LoVo (cell line): ENCODE results near the gene PNMA6A.
"Not testable (repeated sequence)": the region's sequence is repeated elsewhere in the genome, so short reads cannot be mapped to it uniquely, and the experiment has no call there.

Source experiments
- DNase-seq: peaks from one replicate; pipeline ENCODE4 v3.0.0-alpha.2; 2016; ENCODE audit warnings: low spot score

Gene PNMA6A

DNA sequence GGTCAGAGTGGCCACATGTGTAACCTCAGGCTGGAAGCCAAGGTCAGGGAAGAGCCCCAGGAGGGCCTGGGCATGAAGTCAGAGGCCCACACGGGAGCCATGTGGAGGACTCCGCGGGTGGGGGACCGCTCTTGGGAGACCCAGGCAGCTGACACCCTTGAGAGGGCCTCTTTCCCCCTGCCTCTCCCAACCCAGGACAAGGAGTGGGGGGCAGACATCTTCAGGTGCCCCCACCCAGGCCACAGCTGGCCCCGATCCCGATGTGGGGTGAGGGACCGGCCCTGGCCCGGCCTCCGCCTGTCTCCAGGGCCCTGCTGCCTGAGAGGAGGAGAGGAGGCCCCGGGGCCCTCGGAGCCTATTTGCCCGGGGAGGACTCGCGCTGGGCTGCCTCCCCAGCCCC, 3.1 kb downstream of the PNMA6A start:
- no peak for DNase-seq

- DNase-seq = not testable (repeated sequence)
These were observed 5.3 kb downstream of the PNMA6A start for GRCh38 chrX:153077437-153078135.

- not testable (repeated sequence) for DNase-seq
These were observed 11.1 kb downstream of the PNMA6A start for GRCh38 chrX:153083238-153083923.

DNA sequence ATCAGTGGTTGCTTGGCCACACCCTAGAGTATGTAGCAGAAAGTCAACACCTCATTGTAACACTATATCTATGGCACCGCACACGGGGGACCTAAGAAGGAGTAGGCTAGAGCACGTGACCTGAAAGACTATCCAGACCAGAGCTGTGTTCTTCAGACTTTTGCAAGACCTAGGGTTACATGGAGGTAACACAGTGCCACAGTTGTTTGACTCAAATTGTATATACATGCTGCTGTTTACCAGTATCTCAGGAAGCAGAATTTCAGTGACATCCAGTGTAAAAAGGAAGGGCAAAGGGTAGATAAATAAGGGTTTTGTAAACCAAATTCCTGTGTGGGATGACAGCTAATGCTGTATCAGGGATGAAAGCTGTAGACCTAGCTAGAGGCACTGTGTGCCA, 30.2 kb downstream of the PNMA6A start:
- DNase-seq = no peak

DNA sequence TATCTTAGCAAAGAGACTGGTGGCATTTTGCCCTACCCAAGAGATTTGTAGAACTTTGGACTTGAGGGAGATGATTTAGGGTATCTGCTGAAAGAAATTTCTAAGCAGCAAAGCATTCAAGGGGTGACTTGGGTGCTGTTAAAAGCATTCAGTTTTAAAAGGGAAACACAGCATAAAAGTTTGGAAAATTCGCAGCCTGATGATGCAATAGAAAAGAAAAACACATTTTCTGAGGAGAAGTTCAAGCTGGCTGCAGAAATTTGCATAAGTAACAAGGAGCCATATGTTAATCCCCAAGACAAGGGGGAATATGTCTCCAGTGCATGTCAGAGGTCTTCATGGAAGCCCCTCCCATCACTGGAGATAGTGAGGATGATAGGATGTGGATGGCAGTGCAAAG, 32.7 kb downstream of the PNMA6A start:
- not testable (repeated sequence) for DNase-seq

DNA sequence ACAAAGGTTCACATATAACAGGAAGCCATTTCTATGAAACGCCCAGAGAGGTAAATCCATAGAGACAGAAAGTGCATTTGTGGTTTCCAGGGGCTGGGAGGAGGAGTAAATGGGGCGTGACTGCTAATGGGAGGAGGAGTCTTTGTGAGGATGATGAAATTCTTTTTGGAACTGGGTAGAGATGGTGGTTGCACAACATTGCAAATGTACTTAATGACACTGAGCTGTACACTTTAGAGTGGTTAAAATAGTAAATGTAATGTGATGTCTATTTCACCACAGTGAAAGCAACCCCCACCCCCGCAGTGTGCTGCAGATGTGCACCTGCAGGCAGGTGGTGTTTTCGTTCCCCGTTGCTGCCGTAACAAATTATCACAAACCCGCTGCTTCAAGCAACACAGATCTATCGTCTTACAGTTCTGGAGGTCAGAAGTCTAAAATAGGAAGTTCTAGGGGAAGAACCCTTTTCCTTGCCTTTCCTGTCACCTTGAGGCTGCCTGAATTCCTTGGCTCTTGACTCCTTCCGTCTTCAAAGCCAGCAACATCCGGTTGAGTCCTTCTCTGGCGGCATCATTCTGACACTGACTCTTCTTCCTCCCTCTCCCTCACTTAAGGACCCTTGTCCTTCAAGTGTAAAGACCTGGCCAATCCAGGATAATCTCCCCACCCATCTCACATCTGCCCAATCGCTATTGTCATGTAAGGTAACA, 34.0 kb downstream of the PNMA6A start:
- not testable (repeated sequence) for DNase-seq

DNA sequence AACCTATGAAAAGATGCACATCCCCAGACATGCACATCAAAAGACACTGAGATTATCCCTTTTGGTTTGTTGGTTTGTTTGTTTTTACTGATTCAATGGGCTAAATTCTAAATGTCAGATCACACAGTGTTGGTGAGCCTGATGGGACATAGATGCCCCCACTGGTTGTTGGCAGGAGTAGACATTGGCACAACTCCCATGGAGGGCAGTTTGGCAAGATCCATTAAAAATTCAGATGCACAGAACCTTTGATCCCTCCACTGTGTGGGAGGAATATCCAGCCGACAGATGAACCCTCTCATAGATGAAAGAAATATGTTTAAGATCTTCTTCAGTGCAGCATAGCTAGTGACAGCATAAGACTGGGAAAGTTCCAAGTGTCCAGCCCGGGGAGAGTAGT, 38.5 kb downstream of the PNMA6A start:
- DNase-seq = not testable (repeated sequence)

DNA sequence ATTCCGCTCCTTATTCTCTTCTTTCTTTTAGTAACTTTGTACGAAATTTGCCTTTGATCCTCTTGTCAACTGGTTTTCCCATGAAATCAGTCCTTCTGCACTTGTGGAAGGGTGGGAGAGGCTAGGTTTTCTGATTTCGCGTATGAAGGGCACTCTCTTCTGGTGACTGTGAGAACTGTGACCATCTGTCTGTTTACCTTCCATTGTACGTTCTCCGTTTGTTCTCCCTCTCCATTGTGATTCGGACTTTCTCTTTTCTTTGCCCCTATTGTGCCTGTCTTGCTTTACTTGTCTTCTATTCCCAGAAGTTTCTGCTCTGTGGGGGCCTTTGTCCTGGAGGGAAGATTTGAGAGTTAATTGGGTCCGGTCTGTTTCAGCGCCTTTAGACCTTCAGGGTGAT, 41.6 kb downstream of the PNMA6A start:
- DNase-seq = not testable (repeated sequence)

- not testable (repeated sequence) for DNase-seq
These were observed 45.5 kb downstream of the PNMA6A start for GRCh38 chrX:153117754-153118153.

GRCh38 chrX:153120230-153120629, 48.0 kb downstream of the PNMA6A start:
- not testable (repeated sequence) for DNase-seq

DNA sequence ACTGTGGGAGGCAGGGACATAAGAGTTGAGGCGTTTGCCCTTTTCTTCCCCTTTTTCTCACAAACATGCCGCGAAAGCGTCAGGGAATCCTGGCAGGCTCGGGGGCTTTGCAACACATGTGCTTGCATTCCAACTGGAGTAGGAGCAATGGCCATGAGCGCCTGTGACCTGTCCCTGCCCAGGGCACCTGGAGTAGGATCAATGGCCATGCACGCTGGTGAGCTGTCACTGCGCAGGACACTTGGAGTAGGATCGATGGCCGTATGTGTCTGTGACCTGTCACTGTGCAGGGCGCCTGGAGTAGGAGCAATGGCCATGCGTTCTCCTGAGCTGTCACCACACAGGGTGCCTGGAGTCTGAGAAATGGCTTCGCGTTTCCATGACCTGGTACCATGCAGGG, 51.2 kb downstream of the PNMA6A start:
- not testable (repeated sequence) for DNase-seq
